Erythroblast (primary cell): Measurements from ENCODE around the gene PARP4.
"Not testable (repeated sequence)": the region's sequence is repeated elsewhere in the genome, so short reads cannot be mapped to it uniquely, and the experiment has no call there.

Experiments used
- GATA1 ChIP-seq: IDR thresholded peaks from 2 replicates; pipeline ENCODE4 v1.6.1; 2011; ENCODE audit warnings: low read depth, mild to moderate bottlenecking, control low read depth, low read length, moderate library complexity
- POLR2A ChIP-seq: IDR thresholded peaks from 2 replicates; pipeline ENCODE4 v1.6.1; 2011; ENCODE audit warnings: mild to moderate bottlenecking, low read length

- not testable (repeated sequence) for TF ChIP-seq POLR2A, GATA1
Observed at GRCh38 chr13:24390795-24391194, 121.8 kb downstream of the PARP4 start.
